ENCODE data around the gene NBR1.
A peak's percentile ranks its signal among the peaks of the same experiment; 100 is the strongest.

The NBR1 gene

GRCh38 chr17:43211480-43212402, 40.7 kb downstream of the NBR1 start, which contains the start of gene TMEM106A:
TSS of gene TMEM106A (plus strand) at chr17:43211875. CDS start at chr17:43213042, 1,167 bp downstream.
- peak; percentile 79 to 89 for DNase-seq
- H3K4me3 ChIP-seq, result peak within 1 kb of the TSS; percentile 57 to 58
- H3K27me3 ChIP-seq, result no peaks in the 10 kb centered on the region
- TF ChIP-seq, protein P1, sequence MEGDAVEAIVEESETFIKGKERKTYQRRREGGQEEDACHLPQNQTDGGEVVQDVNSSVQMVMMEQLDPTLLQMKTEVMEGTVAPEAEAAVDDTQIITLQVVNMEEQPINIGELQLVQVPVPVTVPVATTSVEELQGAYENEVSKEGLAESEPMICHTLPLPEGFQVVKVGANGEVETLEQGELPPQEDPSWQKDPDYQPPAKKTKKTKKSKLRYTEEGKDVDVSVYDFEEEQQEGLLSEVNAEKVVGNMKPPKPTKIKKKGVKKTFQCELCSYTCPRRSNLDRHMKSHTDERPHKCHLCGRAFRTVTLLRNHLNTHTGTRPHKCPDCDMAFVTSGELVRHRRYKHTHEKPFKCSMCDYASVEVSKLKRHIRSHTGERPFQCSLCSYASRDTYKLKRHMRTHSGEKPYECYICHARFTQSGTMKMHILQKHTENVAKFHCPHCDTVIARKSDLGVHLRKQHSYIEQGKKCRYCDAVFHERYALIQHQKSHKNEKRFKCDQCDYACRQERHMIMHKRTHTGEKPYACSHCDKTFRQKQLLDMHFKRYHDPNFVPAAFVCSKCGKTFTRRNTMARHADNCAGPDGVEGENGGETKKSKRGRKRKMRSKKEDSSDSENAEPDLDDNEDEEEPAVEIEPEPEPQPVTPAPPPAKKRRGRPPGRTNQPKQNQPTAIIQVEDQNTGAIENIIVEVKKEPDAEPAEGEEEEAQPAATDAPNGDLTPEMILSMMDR (IDR thresholded peaks at IDR 0.05), result peak; percentile 27 to 43
- H3K9me3 ChIP-seq, result no peaks in the 10 kb centered on the region
- H3K36me3 ChIP-seq, result peaks cover 21 to 52% (median 42%) of the 10 kb centered on the region in 3 donors
- H3K27ac ChIP-seq, result peak within 1 kb of the TSS; percentile 75
- peaks cover 0 to 21% (median 17%) of the 10 kb centered on the region in 4 donors for H3K4me1 ChIP-seq
- intact Hi-C loops (cut with DNase I; ENCODE audit: low total_unique reads), result loop anchor here (5.0 kb wide), 1 partner anchor 126 kb away; no protein-coding TSS in a partner anchor

- H3K4me3 ChIP-seq, result peak overlapping the region; percentile 57 to 58
- peaks cover 10 to 50% (median 40%) of the 10 kb centered on the region in 3 donors for H3K36me3 ChIP-seq
- intact Hi-C loops (cut with DNase I; ENCODE audit: low total_unique reads), result loop anchor here (5.0 kb wide), 1 partner anchor 124 kb away; no protein-coding TSS in a partner anchor
These were observed 41.9 kb downstream of the NBR1 start for GRCh38 chr17:43212641-43213490.

GRCh38 chr17:43213545-43213944, 42.5 kb downstream of the NBR1 start:
- Histone ChIP-seq H3K4me3 (no peak overlapping the region), H3K36me3 (peaks cover 3 to 43% (median 33%) of the 10 kb centered on the region in 3 donors), H3K9me3 (no peaks in the 10 kb centered on the region), H3K4me1 (peaks cover 0 to 21% (median 17%) of the 10 kb centered on the region in 4 donors), H3K27me3 (no peaks in the 10 kb centered on the region), H3K27ac (no peak overlapping the region)
- intact Hi-C loops (cut with DNase I; ENCODE audit: low total_unique reads), result loop anchor here (5.0 kb wide), 1 partner anchor 124 kb away; no protein-coding TSS in a partner anchor
- no peak for DNase-seq
- TF ChIP-seq, protein P1 (IDR thresholded peaks at IDR 0.05), result no peak

More at GRCh38 chr17:43212641-43213490, 41.9 kb downstream of the NBR1 start:
- DNase-seq, result no peak
- no peaks in the 10 kb centered on the region for H3K27me3 ChIP-seq
- no peaks in the 10 kb centered on the region for H3K9me3 ChIP-seq
- H3K27ac ChIP-seq, result peak overlapping the region; percentile 75
- TF ChIP-seq, protein P1 (IDR thresholded peaks at IDR 0.05), result no peak
- H3K4me1 ChIP-seq, result peaks cover 0 to 21% (median 17%) of the 10 kb centered on the region in 4 donors

- Histone ChIP-seq H3K27ac (no peak overlapping the region), H3K9me3 (no peaks in the 10 kb centered on the region), H3K27me3 (no peaks in the 10 kb centered on the region), H3K36me3 (peaks cover 0 to 31% (median 21%) of the 10 kb centered on the region in 3 donors), H3K4me1 (peaks cover 0 to 21% (median 17%) of the 10 kb centered on the region in 4 donors), H3K4me3 (no peak overlapping the region)
- TF ChIP-seq, protein P1 (IDR thresholded peaks at IDR 0.05), result no peak
- DNase-seq, result no peak
- intact Hi-C loops (cut with DNase I; ENCODE audit: low total_unique reads), result no loop called here
These were observed 44.3 kb downstream of the NBR1 start for GRCh38 chr17:43215341-43215740.

- Histone ChIP-seq H3K27me3 (no peaks in the 10 kb centered on the region), H3K36me3 (peaks cover 0 to 30% (median 21%) of the 10 kb centered on the region in 3 donors), H3K4me1 (peaks cover 0 to 15% (median 12%) of the 10 kb centered on the region in 4 donors), H3K27ac (no peak overlapping the region), H3K9me3 (no peaks in the 10 kb centered on the region), H3K4me3 (no peak overlapping the region)
- TF ChIP-seq, protein P1 (IDR thresholded peaks at IDR 0.05), result no peak
- DNase-seq, result no peak
- intact Hi-C loops (cut with DNase I; ENCODE audit: low total_unique reads), result no loop called here
These were observed 45.4 kb downstream of the NBR1 start for GRCh38 chr17:43216369-43216761.
